Stimulated activated CD8-positive, alpha-beta memory T cell treated with anti-CD3 and anti-CD28 coated beads, Interleukin-15, amount 100 ng/mL, for 24 hours (primary cell): ENCODE measurements around the gene SPAM1.
"Not testable (repeated sequence)": the region's sequence is repeated elsewhere in the genome, so short reads cannot be mapped to it uniquely, and the experiment has no call there.

Source experiments
- DNase-seq: peaks from one replicate; pipeline ENCODE4 v3.0.0-alpha.2; 2020; ENCODE audit warnings: low read depth

SPAM1 gene

GRCh38 chr7:123948136-123948535 is 23.1 kb downstream of the SPAM1 start:
- no peak for DNase-seq

- DNase-seq = no peak
Observed at GRCh38 chr7:123958186-123958703, 33.2 kb downstream of the SPAM1 start.

GRCh38 chr7:123961771-123962170 is 36.7 kb downstream of the SPAM1 start:
- no peak for DNase-seq

- no peak for DNase-seq
Observed at GRCh38 chr7:123966936-123967335, 41.9 kb downstream of the SPAM1 start.

- no peak for DNase-seq
Observed at GRCh38 chr7:123972045-123972444, 47.0 kb downstream of the SPAM1 start.

GRCh38 chr7:123972831-123973230 is 47.8 kb downstream of the SPAM1 start:
- DNase-seq = no peak

GRCh38 chr7:123974326-123974908 is 49.4 kb downstream of the SPAM1 start:
- DNase-seq = no peak

GRCh38 chr7:123975084-123975483 is 50.0 kb downstream of the SPAM1 start:
- DNase-seq = no peak

- DNase-seq = no peak
Observed at GRCh38 chr7:123977081-123977480, 52.0 kb downstream of the SPAM1 start.

GRCh38 chr7:123979876-123980275 is 54.8 kb downstream of the SPAM1 start:
- DNase-seq = no peak

GRCh38 chr7:123987445-123987844 is 62.4 kb downstream of the SPAM1 start:
- no peak for DNase-seq

- DNase-seq = no peak
Observed at GRCh38 chr7:123992913-123993518, 68.0 kb downstream of the SPAM1 start.

GRCh38 chr7:123993996-123994395 is 69.0 kb downstream of the SPAM1 start:
- DNase-seq = no peak

- no peak for DNase-seq
Observed at GRCh38 chr7:123994449-123994848, 69.4 kb downstream of the SPAM1 start.

GRCh38 chr7:123995617-123996326 is 70.7 kb downstream of the SPAM1 start:
- DNase-seq = no peak

- DNase-seq = no peak
Observed at GRCh38 chr7:123996327-123996625, 71.2 kb downstream of the SPAM1 start.

- no peak for DNase-seq
Observed at GRCh38 chr7:123998921-123999320, 73.9 kb downstream of the SPAM1 start.

- no peak for DNase-seq
Observed at GRCh38 chr7:123999703-124000102, 74.7 kb downstream of the SPAM1 start.

- DNase-seq = not testable (repeated sequence)
Observed at GRCh38 chr7:124008296-124008695, 83.3 kb downstream of the SPAM1 start.

- DNase-seq = no peak
Observed at GRCh38 chr7:124009321-124009720, 84.3 kb downstream of the SPAM1 start.
